ENCODE results near the gene SRGN. TPM values are rescaled to one million over a fixed set of nuclear protein-coding genes. Genes with fewer than 3 reads are reported as not detected.

The SRGN gene
- total RNA-seq, 2 experiments from 2014 or later = 342 to 353 TPM

DNA sequence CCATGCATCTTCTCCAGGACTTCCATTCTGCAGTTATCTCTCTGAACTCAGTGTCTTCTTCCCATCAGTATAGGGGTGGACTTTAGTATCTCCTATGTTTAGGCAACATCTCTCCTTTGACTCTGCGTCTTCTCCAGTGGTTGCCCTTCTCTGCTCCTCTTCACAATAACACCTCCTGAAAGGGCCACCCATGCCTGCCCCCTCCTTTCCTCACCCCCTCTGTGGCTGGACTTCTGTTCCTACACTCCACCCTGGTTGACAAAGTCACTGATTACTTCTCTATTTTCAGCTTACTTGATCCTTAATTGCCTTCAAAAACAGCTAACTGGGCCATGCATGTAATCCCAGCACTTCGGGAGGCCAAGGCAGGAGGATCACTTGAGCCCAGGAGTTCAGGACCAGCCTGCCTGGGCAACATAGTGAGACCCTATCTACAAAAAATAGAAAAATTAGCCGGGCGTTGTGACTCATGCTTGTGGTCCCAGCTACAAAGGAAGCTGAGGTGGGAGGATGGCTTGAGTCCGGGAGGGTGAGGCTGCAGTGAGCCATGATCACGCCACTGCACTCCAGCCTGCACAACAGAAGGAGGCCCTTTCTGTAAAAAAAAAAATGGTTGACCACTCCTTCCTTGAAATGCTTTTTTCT is 13.7 kb downstream of the SRGN start:
- no peak overlapping the region for H3K27ac ChIP-seq (ENCODE audit: low read depth in 1 of 2, low read length in 2 of 2)
- no peaks in the 10 kb centered on the region for H3K9me3 ChIP-seq (ENCODE audit: control insufficient read depth in 1 of 2, insufficient read depth in 1 of 2, low read length in 2 of 2)
- H3K36me3 Mint-ChIP-seq (ENCODE audit: low read depth) = peaks cover 84% of the 10 kb centered on the region
- no peak overlapping the region for H3K27ac Mint-ChIP-seq
- H3K27me3 Mint-ChIP-seq = no peaks in the 10 kb centered on the region
- no peaks in the 10 kb centered on the region for H3K9me3 Mint-ChIP-seq
- H3K4me3 ChIP-seq (ENCODE audit: low read length) = no peak overlapping the region
- no peak overlapping the region for H3K4me3 Mint-ChIP-seq
- intact Hi-C loops (cut with DNase I, micrococcal nuclease) = no loop called here
- DNase-seq (peak in 4 of 14 experiments; percentile 33 to 69 (median 50)), ATAC-seq (ENCODE audit: poor library complexity) (no peak)
- peaks cover 26% of the 10 kb centered on the region for H3K4me1 ChIP-seq (ENCODE audit: insufficient read depth, low read length)
- ChIA-PET CTCF (interaction anchor here (1.5 kb wide), 1 partner anchor 26 kb away, joined by 3 read pairs; no protein-coding TSS in a partner anchor), POLR2A (interaction anchor here (0.6 to 0.7 kb wide), 2 partner anchors 140 to 305 kb away, joined by 3 read pairs; no protein-coding TSS in a partner anchor)
- peaks cover 32% of the 10 kb centered on the region for H3K4me1 Mint-ChIP-seq (ENCODE audit: low read depth)
- H3K27me3 ChIP-seq (ENCODE audit: control insufficient read depth in 1 of 2, insufficient read depth in 2 of 2, low read length in 2 of 2) = no peaks in the 10 kb centered on the region
- H3K36me3 ChIP-seq (ENCODE audit: insufficient read depth, low read length) = peaks cover 76% of the 10 kb centered on the region
- TF ChIP-seq, protein P1, sequence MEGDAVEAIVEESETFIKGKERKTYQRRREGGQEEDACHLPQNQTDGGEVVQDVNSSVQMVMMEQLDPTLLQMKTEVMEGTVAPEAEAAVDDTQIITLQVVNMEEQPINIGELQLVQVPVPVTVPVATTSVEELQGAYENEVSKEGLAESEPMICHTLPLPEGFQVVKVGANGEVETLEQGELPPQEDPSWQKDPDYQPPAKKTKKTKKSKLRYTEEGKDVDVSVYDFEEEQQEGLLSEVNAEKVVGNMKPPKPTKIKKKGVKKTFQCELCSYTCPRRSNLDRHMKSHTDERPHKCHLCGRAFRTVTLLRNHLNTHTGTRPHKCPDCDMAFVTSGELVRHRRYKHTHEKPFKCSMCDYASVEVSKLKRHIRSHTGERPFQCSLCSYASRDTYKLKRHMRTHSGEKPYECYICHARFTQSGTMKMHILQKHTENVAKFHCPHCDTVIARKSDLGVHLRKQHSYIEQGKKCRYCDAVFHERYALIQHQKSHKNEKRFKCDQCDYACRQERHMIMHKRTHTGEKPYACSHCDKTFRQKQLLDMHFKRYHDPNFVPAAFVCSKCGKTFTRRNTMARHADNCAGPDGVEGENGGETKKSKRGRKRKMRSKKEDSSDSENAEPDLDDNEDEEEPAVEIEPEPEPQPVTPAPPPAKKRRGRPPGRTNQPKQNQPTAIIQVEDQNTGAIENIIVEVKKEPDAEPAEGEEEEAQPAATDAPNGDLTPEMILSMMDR (IDR thresholded peaks at IDR 0.05) = no peak

DNA sequence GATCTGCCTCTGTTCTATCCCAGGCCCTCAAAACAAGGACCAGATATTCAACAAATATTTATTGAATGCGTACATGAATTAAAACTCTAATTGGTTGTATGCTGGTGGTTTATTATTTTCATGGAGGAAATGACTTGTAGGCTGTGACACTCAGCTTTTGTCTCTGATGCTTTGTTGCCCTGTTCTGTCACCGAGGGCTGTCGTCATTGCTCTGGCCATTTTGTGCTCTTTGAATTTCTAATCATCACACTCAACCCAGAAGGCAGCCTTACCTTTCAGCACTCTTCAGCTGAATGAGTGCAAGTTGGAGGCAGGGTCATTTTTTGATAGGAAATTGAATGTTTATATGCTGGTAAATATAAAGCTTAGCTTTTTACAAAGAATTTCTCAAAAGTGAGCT is 14.5 kb downstream of the SRGN start:
- Mint-ChIP-seq H3K36me3 (ENCODE audit: low read depth) (peaks cover 86% of the 10 kb centered on the region), H3K4me3 (no peak overlapping the region), H3K9me3 (no peaks in the 10 kb centered on the region), H3K4me1 (ENCODE audit: low read depth) (peaks cover 32% of the 10 kb centered on the region), H3K27ac (no peak overlapping the region), H3K27me3 (no peaks in the 10 kb centered on the region)
- TF ChIP-seq, protein P1 (IDR thresholded peaks at IDR 0.05) = no peak
- ATAC-seq (ENCODE audit: poor library complexity) = no peak
- Histone ChIP-seq H3K4me3 (ENCODE audit: low read length) (no peak overlapping the region), H3K27me3 (ENCODE audit: control insufficient read depth in 1 of 2, insufficient read depth in 2 of 2, low read length in 2 of 2) (no peaks in the 10 kb centered on the region), H3K36me3 (ENCODE audit: insufficient read depth, low read length) (peaks cover 71% of the 10 kb centered on the region), H3K4me1 (ENCODE audit: insufficient read depth, low read length) (peaks cover 22% of the 10 kb centered on the region), H3K27ac (ENCODE audit: low read depth in 1 of 2, low read length in 2 of 2) (no peak overlapping the region), H3K9me3 (ENCODE audit: control insufficient read depth in 1 of 2, insufficient read depth in 1 of 2, low read length in 2 of 2) (no peaks in the 10 kb centered on the region)
- intact Hi-C loops (cut with DNase I, micrococcal nuclease) = no loop called here
- no peak for DNase-seq
- POLR2A ChIA-PET = interaction anchor here (0.6 kb wide), 1 partner anchor 141 kb away, joined by 3 read pairs; no protein-coding TSS in a partner anchor
- CTCF ChIA-PET = interaction anchor here (1.5 kb wide), 1 partner anchor 27 kb away, joined by 3 read pairs; no protein-coding TSS in a partner anchor

DNA sequence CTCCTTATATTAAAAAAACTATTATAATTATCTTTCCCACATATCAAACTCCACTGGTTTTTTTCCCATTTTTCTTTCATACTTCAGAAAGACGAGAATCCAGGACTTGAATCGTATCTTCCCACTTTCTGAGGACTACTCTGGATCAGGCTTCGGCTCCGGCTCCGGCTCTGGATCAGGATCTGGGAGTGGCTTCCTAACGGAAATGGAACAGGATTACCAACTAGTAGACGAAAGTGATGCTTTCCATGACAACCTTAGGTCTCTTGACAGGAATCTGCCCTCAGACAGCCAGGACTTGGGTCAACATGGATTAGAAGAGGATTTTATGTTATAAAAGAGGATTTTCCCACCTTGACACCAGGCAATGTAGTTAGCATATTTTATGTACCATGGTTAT is 15.9 kb downstream of the SRGN start:
- Mint-ChIP-seq H3K36me3 (ENCODE audit: low read depth) (peaks cover 74% of the 10 kb centered on the region), H3K9me3 (no peaks in the 10 kb centered on the region)

More for the DNA sequence above, 15.9 kb downstream of the SRGN start:
- Histone ChIP-seq H3K27ac (ENCODE audit: low read depth in 1 of 2, low read length in 2 of 2) (no peak overlapping the region), H3K4me3 (ENCODE audit: low read length) (no peak overlapping the region), H3K27me3 (ENCODE audit: control insufficient read depth in 1 of 2, insufficient read depth in 2 of 2, low read length in 2 of 2) (no peaks in the 10 kb centered on the region), H3K4me1 (ENCODE audit: insufficient read depth, low read length) (peaks cover 22% of the 10 kb centered on the region), H3K36me3 (ENCODE audit: insufficient read depth, low read length) (peaks cover 59% of the 10 kb centered on the region), H3K9me3 (ENCODE audit: control insufficient read depth in 1 of 2, insufficient read depth in 1 of 2, low read length in 2 of 2) (no peaks in the 10 kb centered on the region)
- Mint-ChIP-seq H3K4me1 (ENCODE audit: low read depth) (peaks cover 24% of the 10 kb centered on the region), H3K27me3 (no peaks in the 10 kb centered on the region), H3K4me3 (no peak overlapping the region), H3K27ac (no peak overlapping the region)
- intact Hi-C loops (cut with DNase I, micrococcal nuclease) = no loop called here
- POLR2A ChIA-PET = no interaction called here
- TF ChIP-seq, protein P1 (IDR thresholded peaks at IDR 0.05) = no peak
- ATAC-seq (ENCODE audit: poor library complexity) = no peak
- DNase-seq = no peak
- CTCF ChIA-PET = no interaction called here

Measured in CD4-positive, alpha-beta T cell (primary cell).